H1 (cell line): Measurements from ENCODE around the gene VIPR2. TPM values are rescaled to one million over a fixed set of nuclear protein-coding genes. Genes with fewer than 3 reads are reported as not detected.

Experiments used
- CTCF ChIA-PET: fragments of 300-600 bp; sonication (Branson Sonifier 250); formaldehyde crosslinking; loops from one replicate; lab custom pipeline; 2021; ENCODE audit not compliant: partially characterized antibody; lab: Charles Lee
- POLR2A ChIA-PET: fragments of 300-600 bp; sonication (Branson Sonifier 250); formaldehyde crosslinking; loops from one replicate; lab custom pipeline; 2021; ENCODE audit warnings: inconsistent platforms; ENCODE audit not compliant: partially characterized antibody; lab: Charles Lee
- DNase-seq, 2 experiments: peaks; one replicate each; pipeline versions ENCODE4 v3.0.0 to v3.0.0-alpha.2; 2010 to 2022; ENCODE audit warnings: low spot score in 2 of 2, low read depth in 1 of 2, mixed read lengths in 1 of 2
- FAIRE-seq: peaks from 2 replicates; lab custom pipeline; 2011; peaks lifted over from hg19 to GRCh38; lab: Jason Lieb, UNC
- H2AFZ ChIP-seq: 2 replicates; pipeline ENCODE4 v1.8.1; 2012; ENCODE audit warnings: low read length, inconsistent platforms
- H2AK5ac ChIP-seq: 2 replicates; pipeline ENCODE4 v1.6.1; 2013; ENCODE audit warnings: low read depth, low read length
- H2BK120ac ChIP-seq: replicated peaks from 2 replicates; pipeline ENCODE3; 2013; ENCODE audit warnings: low read depth, low read length, inconsistent platforms
- H2BK12ac ChIP-seq: 2 replicates; pipeline ENCODE4 v1.6.1; 2013; ENCODE audit warnings: low read depth, low read length
- H2BK15ac ChIP-seq: 2 replicates; pipeline ENCODE4 v1.6.1; 2013; ENCODE audit warnings: low read length
- H2BK20ac ChIP-seq: 2 replicates; pipeline ENCODE4 v1.6.1; 2013; ENCODE audit warnings: low read length
- H2BK5ac ChIP-seq: 2 replicates; pipeline ENCODE4 v1.6.1; 2013; ENCODE audit warnings: low read depth, low read length
- H3K14ac ChIP-seq: 2 replicates; pipeline ENCODE4 v1.6.1; 2013; ENCODE audit warnings: inconsistent platforms; ENCODE audit not compliant: insufficient read length
- H3K18ac ChIP-seq: 2 replicates; pipeline ENCODE4 v1.6.1; 2013; ENCODE audit warnings: low read length; ENCODE audit errors: extremely low read depth
- H3K23ac ChIP-seq: 2 replicates; pipeline ENCODE4 v1.6.1; 2013; ENCODE audit warnings: inconsistent platforms; ENCODE audit not compliant: insufficient read length
- H3K23me2 ChIP-seq: 2 replicates; pipeline ENCODE4 v1.6.1; 2013; ENCODE audit warnings: low read depth, low read length
- H3K27ac ChIP-seq: 2 replicates; pipeline ENCODE4 v1.6.1; 2011; ENCODE audit warnings: low read depth, low read length, inconsistent platforms
- H3K27me3 ChIP-seq, 4 experiments: replicated peaks in 1 of 4; 1 replicate in 1 of 4; 2 replicates in 3 of 4; pipeline versions ENCODE4 v1.6.1 to v1.8.1; 2011 to 2013; ENCODE audit warnings: low read length in 3 of 4, mild to moderate bottlenecking in 3 of 4, inconsistent platforms in 2 of 4, mixed read lengths in 2 of 4, moderate library complexity in 1 of 4; ENCODE audit not compliant: control insufficient read depth in 3 of 4, insufficient read depth in 3 of 4; ENCODE audit errors: extremely low read depth in 1 of 4
- H3K36me3 ChIP-seq, 4 experiments: 2 replicates each; pipeline versions ENCODE4 v1.6.1 to v1.8.1; 2011 to 2013; ENCODE audit warnings: mild to moderate bottlenecking in 4 of 4, low read length in 3 of 4, moderate library complexity in 2 of 4, control low read depth in 1 of 4, inconsistent platforms in 1 of 4; ENCODE audit not compliant: insufficient read depth in 4 of 4, control insufficient read depth in 2 of 4
- H3K4ac ChIP-seq: replicated peaks from 2 replicates; pipeline ENCODE3; 2013; ENCODE audit warnings: low read length, low read depth, mixed read lengths, inconsistent platforms; ENCODE audit not compliant: insufficient read length
- H3K4me1 ChIP-seq, 4 experiments: replicated peaks in 1 of 4; 1 replicate in 1 of 4; 2 replicates in 3 of 4; pipeline versions ENCODE4 v1.6.1 to v1.8.1; 2011 to 2013; ENCODE audit warnings: low read length in 3 of 4, inconsistent platforms in 2 of 4, mixed read lengths in 1 of 4; ENCODE audit not compliant: insufficient read depth in 4 of 4, control insufficient read depth in 3 of 4
- H3K4me2 ChIP-seq, 2 experiments: 2 replicates each; pipeline versions ENCODE4 v1.6.1 to v1.8.1; 2011 to 2013; ENCODE audit warnings: low read depth in 2 of 2, low read length in 2 of 2, control low read depth in 1 of 2, inconsistent platforms in 1 of 2, mild to moderate bottlenecking in 1 of 2; ENCODE audit not compliant: insufficient read depth in 1 of 2
- H3K4me3 ChIP-seq, 4 experiments: fragments of 200-600, 300-600 bp in 1 of 4; sonication (generic), shearing (Covaris generic), sonication (Bioruptor Twin) in 1 of 4; 2 replicates each; pipeline versions ENCODE4 v1.5.1 to v1.8.1; 2011 to 2016; ENCODE audit warnings: low read length in 4 of 4, low read depth in 3 of 4, control low read depth in 2 of 4, inconsistent platforms in 2 of 4, mild to moderate bottlenecking in 2 of 4, mixed read lengths in 1 of 4, moderate library complexity in 1 of 4; ENCODE audit not compliant: insufficient read depth in 2 of 4; ENCODE audit errors: extremely low read depth in 1 of 4
- H3K56ac ChIP-seq: replicated peaks from 2 replicates; pipeline ENCODE3; 2013; ENCODE audit warnings: low read depth, mild to moderate bottlenecking, mixed read lengths, low read length, inconsistent platforms; ENCODE audit not compliant: insufficient read length
- H3K79me1 ChIP-seq: 2 replicates; pipeline ENCODE4 v1.6.1; 2013; ENCODE audit warnings: low read depth, low read length, control low read depth
- H3K79me2 ChIP-seq, 2 experiments: 2 replicates each; pipeline versions ENCODE4 v1.6.1 to v1.8.1; 2012 to 2013; ENCODE audit warnings: low read length in 2 of 2, mild to moderate bottlenecking in 2 of 2, inconsistent platforms in 1 of 2; ENCODE audit not compliant: insufficient read depth in 2 of 2, control insufficient read depth in 1 of 2
- H3K9ac ChIP-seq, 4 experiments: replicated peaks in 1 of 4; 1 replicate in 1 of 4; 2 replicates in 3 of 4; pipeline versions ENCODE4 v1.6.1 to v1.8.1; 2011 to 2013; ENCODE audit warnings: low read depth in 3 of 4, low read length in 3 of 4, control low read depth in 2 of 4, mild to moderate bottlenecking in 2 of 4, moderate library complexity in 2 of 4, inconsistent platforms in 1 of 4; ENCODE audit errors: extremely low read depth in 1 of 4
- H3K9me3 ChIP-seq, 2 experiments: 2 replicates each; pipeline versions ENCODE4 v1.6.1 to v1.8.1; 2012 to 2013; ENCODE audit warnings: mild to moderate bottlenecking in 2 of 2, moderate library complexity in 2 of 2, control low read depth in 1 of 2, inconsistent platforms in 1 of 2, low read depth in 1 of 2, low read length in 1 of 2, mixed read lengths in 1 of 2; ENCODE audit not compliant: insufficient read depth in 2 of 2
- H4K20me1 ChIP-seq, 2 experiments: replicated peaks in 1 of 2; 2 replicates each; pipeline versions ENCODE3 to v1.8.1; 2011 to 2013; ENCODE audit warnings: inconsistent platforms in 2 of 2, low read length in 2 of 2, mild to moderate bottlenecking in 1 of 2; ENCODE audit not compliant: insufficient read depth in 2 of 2, control insufficient read depth in 1 of 2
- H4K5ac ChIP-seq: 2 replicates; pipeline ENCODE4 v1.6.1; 2013; ENCODE audit warnings: low read length, low read depth, mixed read lengths, inconsistent platforms; ENCODE audit not compliant: insufficient read length
- H4K8ac ChIP-seq: 2 replicates; pipeline ENCODE4 v1.8.0; 2013; ENCODE audit warnings: mild to moderate bottlenecking, moderate library complexity, low read length, inconsistent platforms; ENCODE audit not compliant: insufficient read depth; ENCODE audit errors: extremely low read depth
- H4K91ac ChIP-seq: replicated peaks from 2 replicates; pipeline ENCODE3; 2013; ENCODE audit warnings: low read length, mixed read lengths, inconsistent platforms; ENCODE audit not compliant: insufficient read length
- SP4 ChIP-seq: IDR thresholded peaks from 2 replicates; pipeline ENCODE4 v1.6.1; 2012; ENCODE audit warnings: low read length, inconsistent platforms
- TAF7 ChIP-seq: optimal IDR thresholded peaks from 2 replicates; pipeline ENCODE3; 2011; ENCODE audit warnings: low read depth, mild to moderate bottlenecking, inconsistent platforms, low read length, moderate library complexity, borderline replicate concordance
- WGBS, 2 experiments: shearing (Covaris generic) in 1 of 2; methylation state at CpG; one replicate each; pipeline versions ENCODE4 v1.1.6 to v1.1.7; 2013 to 2015; ENCODE audit warnings: low lambda C conversion rate in 2 of 2, mixed read lengths in 2 of 2, inconsistent platforms in 1 of 2, low coverage in 1 of 2, missing lambda C conversion rate in 1 of 2; ENCODE audit not compliant: insufficient replicate concordance in 2 of 2, insufficient coverage in 1 of 2, insufficient read length in 1 of 2; ENCODE audit errors: extremely low coverage in 1 of 2, missing lambda C conversion rate in 1 of 2; 5-methylcytosine and 5-hydroxymethylcytosine counted together
- polyA plus RNA-seq, 7 experiments: library from polyadenylated mRNA; depleted of rRNA in 3 of 7; stranded (reverse) in 5 of 7; unstranded in 2 of 7; fragments of >200 nt in 5 of 7; fragments of 200-250 nt in 2 of 7; gene quantifications; 1 replicate in 5 of 7; 2 replicates in 1 of 7; 4 replicates in 1 of 7; pipeline versions ENCODE4 v1.2.1 to v1.2.3, GENCODE V29; 2011 to 2013; ENCODE audit warnings: missing spikeins in 2 of 7, mixed read lengths in 2 of 7
- total RNA-seq: library from RNA; stranded (reverse); fragmentation: NEBNext Ultra II Directional; extraction: Animal tissue kit (Norgen Biotek cat#: 25700); gene quantifications from 2 replicates; pipeline ENCODE4 v1.2.1, GENCODE V29; 2021

Gene VIPR2
- total and polyA plus RNA-seq, 2 of the 8 experiments (the other 6 are each of a cell fraction or from before 2014, with no cell fraction given), result 2.4 to 6.3 TPM

GRCh38 chr7:159099711-159100231 lies 44.9 kb downstream of the VIPR2 start:
- H3K56ac ChIP-seq, result no peak overlapping the region
- POLR2A ChIA-PET, result no interaction called here
- H2BK120ac ChIP-seq, result no peak overlapping the region
- H3K4me1 ChIP-seq, result no peaks in the 10 kb centered on the region
- H2BK5ac ChIP-seq, result no peak overlapping the region
- peaks cover 0 to 5% (median 0%) of the 10 kb centered on the region in 4 experiments; a peak in 2 of 8 replicates for H3K36me3 ChIP-seq
- H3K4ac ChIP-seq, result no peak overlapping the region
- no peaks in the 10 kb centered on the region for H3K9me3 ChIP-seq
- FAIRE-seq (no peak), DNase-seq (peak in 1 of 2 experiments; percentile 23)
- H3K9ac ChIP-seq, result no peak overlapping the region
- H3K27me3 ChIP-seq, result no peaks in the 10 kb centered on the region
- H2BK15ac ChIP-seq, result no peak overlapping the region
- no peak overlapping the region for H3K14ac ChIP-seq
- no peak overlapping the region for H4K91ac ChIP-seq
- no peaks in the 10 kb centered on the region for H3K23me2 ChIP-seq
- TF ChIP-seq SP4 (no peak), TAF7 (no peak)
- H4K8ac ChIP-seq, result peak overlapping the region; percentile 76
- no peak overlapping the region for H3K23ac ChIP-seq
- no peak overlapping the region for H2BK20ac ChIP-seq
- H2AK5ac ChIP-seq, result no peak overlapping the region
- no peak overlapping the region for H2BK12ac ChIP-seq
- no peak overlapping the region for H4K5ac ChIP-seq
- no peak overlapping the region for H3K18ac ChIP-seq
- no peaks in the 10 kb centered on the region for H4K20me1 ChIP-seq
- H3K4me3 ChIP-seq, result no peak overlapping the region
- WGBS, 2 experiments, result 93% methylated on average over 10 of the region's 10 CpGs; no CpG with 5 or more reads in 1 of the 2 experiments
- no peak overlapping the region for H3K27ac ChIP-seq
- H3K4me2 ChIP-seq, result no peak overlapping the region
- H2AFZ ChIP-seq, result no peak overlapping the region
- CTCF ChIA-PET, result no interaction called here
- H3K79me1 ChIP-seq, result no peaks in the 10 kb centered on the region
- no peaks in the 10 kb centered on the region for H3K79me2 ChIP-seq
